ENCODE measurements around the gene YIF1B. TPM values are rescaled to one million over a fixed set of nuclear protein-coding genes. Genes with fewer than 3 reads are reported as not detected.

The YIF1B gene
- total RNA-seq, 3 donors from 2014 or later = 21.4 to 31.5 (median 23.9) TPM

GRCh38 chr19:38360351-38360750, 44.6 kb upstream of the YIF1B start:
- no peak overlapping the region for H3K4me3 ChIP-seq
- peaks cover 12% of the 10 kb centered on the region for H3K4me1 ChIP-seq (ENCODE audit: low read depth)
- no peak for ATAC-seq
- no peak for DNase-seq
- intact Hi-C loops (cut with DNase I, micrococcal nuclease) = no loop called here
- no peaks in the 10 kb centered on the region for H3K36me3 ChIP-seq (ENCODE audit: low read depth)
- H3K9me3 ChIP-seq = peaks cover 4% of the 10 kb centered on the region
- TF ChIP-seq CTCF (IDR thresholded peaks at IDR 0.05) = no peak

- H3K9me3 ChIP-seq = no peaks in the 10 kb centered on the region
- H3K4me1 ChIP-seq (ENCODE audit: low read depth) = peaks cover 12% of the 10 kb centered on the region
- intact Hi-C loops (cut with DNase I, micrococcal nuclease) = no loop called here
- DNase-seq = no peak
- no peak for TF ChIP-seq CTCF (IDR thresholded peaks at IDR 0.05)
- ATAC-seq = no peak
- no peak overlapping the region for H3K4me3 ChIP-seq
- no peaks in the 10 kb centered on the region for H3K36me3 ChIP-seq (ENCODE audit: low read depth)
Observed at GRCh38 chr19:38359242-38360021, 43.7 kb upstream of the YIF1B start.

- Histone ChIP-seq H3K4me3 (no peak overlapping the region), H3K9me3 (no peaks in the 10 kb centered on the region), H3K36me3 (ENCODE audit: low read depth) (no peaks in the 10 kb centered on the region), H3K4me1 (ENCODE audit: low read depth) (peaks cover 11% of the 10 kb centered on the region)
- ATAC-seq (no peak), DNase-seq (no peak)
- intact Hi-C loops (cut with DNase I, micrococcal nuclease) = no loop called here
- TF ChIP-seq CTCF (IDR thresholded peaks at IDR 0.05) = no peak
Observed at GRCh38 chr19:38358071-38358470, 42.3 kb upstream of the YIF1B start.

GRCh38 chr19:38355728-38356725, 40.3 kb upstream of the YIF1B start:
- ATAC-seq = no peak
- Histone ChIP-seq H3K4me3 (no peak overlapping the region), H3K9me3 (no peaks in the 10 kb centered on the region), H3K36me3 (ENCODE audit: low read depth) (no peaks in the 10 kb centered on the region), H3K4me1 (ENCODE audit: low read depth) (no peaks in the 10 kb centered on the region)
- DNase-seq = no peak
- intact Hi-C loops (cut with DNase I, micrococcal nuclease) = no loop called here
- no peak for TF ChIP-seq CTCF (IDR thresholded peaks at IDR 0.05)

GRCh38 chr19:38352611-38353010, 36.9 kb upstream of the YIF1B start:
- H3K4me3 ChIP-seq = no peak overlapping the region
- no peaks in the 10 kb centered on the region for H3K9me3 ChIP-seq
- ATAC-seq (no peak), DNase-seq (no peak)
- H3K4me1 ChIP-seq (ENCODE audit: low read depth) = no peaks in the 10 kb centered on the region
- no peak for TF ChIP-seq CTCF (IDR thresholded peaks at IDR 0.05)
- intact Hi-C loops (cut with DNase I, micrococcal nuclease) = no loop called here
- H3K36me3 ChIP-seq (ENCODE audit: low read depth) = no peaks in the 10 kb centered on the region

Data from mucosa of descending colon (tissue), 3 donors.